ENCODE measurements around the gene ZNF486. TPM values are rescaled to one million over a fixed set of nuclear protein-coding genes. Genes with fewer than 3 reads are reported as not detected.
"Not testable (repeated sequence)": the region's sequence is repeated elsewhere in the genome, so short reads cannot be mapped to it uniquely, and the experiment has no call there.

ZNF486 gene
- 4.0 TPM in 2 replicates for total RNA-seq

DNA sequence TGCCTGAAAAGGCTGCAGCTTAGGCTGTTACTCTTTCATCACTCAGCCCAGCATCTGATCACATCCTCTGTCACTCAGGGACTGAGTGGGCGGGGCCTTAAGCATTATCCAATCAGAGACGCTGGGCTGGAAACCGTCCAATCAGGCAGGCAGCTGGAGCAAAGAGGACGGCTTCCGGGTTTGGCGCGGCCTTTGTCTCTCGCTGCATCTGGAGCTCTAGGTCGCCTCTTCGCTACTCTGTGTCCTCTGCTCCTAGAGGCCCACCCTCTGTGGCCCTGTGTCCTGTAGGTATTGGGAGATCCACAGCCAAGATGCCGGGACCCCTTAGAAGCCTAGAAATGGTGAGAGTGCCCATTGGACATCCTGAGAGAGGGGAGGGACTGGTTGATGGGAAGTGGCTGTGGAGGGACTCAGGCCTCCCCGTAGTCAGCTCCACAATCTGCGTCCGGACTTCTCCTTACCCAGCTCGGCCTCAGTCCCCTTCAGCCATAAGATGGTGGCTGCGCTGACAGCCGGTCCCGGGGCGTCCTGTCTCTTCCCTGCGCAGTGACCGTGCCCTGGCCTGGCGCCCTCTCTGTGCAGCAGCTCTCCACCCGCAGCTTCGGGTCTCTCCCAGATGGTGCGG, at the start of gene ZNF486:
Gene ZNF486 (plus strand): TSS at position 195 of the 625 bp plus-strand sequence. CDS start 117 bp downstream, at position 312.
- DNase-seq (ENCODE audit: low spot score): peak; percentile 81
- no peaks in the 10 kb centered on the region for H3K27me3 Mint-ChIP-seq (ENCODE audit: insufficient read depth)
- H3K9me3 Mint-ChIP-seq: peaks cover 51% of the 10 kb centered on the region
- H3K4me1 Mint-ChIP-seq (ENCODE audit: low read depth): peaks cover 8% of the 10 kb centered on the region
- intact Hi-C loops (cut with micrococcal nuclease): loop anchor here (2.0 to 10.0 kb wide), 2 partner anchors 72 to 502 kb away; partner anchors contain the start of genes ATP13A1 and ZNF101
- H3K4me3 Mint-ChIP-seq: peak within 1 kb of the TSS; percentile 95
- H3K36me3 Mint-ChIP-seq (ENCODE audit: low read depth): peaks cover 26% of the 10 kb centered on the region
- H3K27ac Mint-ChIP-seq: peak within 1 kb of the TSS; percentile 87

DNA sequence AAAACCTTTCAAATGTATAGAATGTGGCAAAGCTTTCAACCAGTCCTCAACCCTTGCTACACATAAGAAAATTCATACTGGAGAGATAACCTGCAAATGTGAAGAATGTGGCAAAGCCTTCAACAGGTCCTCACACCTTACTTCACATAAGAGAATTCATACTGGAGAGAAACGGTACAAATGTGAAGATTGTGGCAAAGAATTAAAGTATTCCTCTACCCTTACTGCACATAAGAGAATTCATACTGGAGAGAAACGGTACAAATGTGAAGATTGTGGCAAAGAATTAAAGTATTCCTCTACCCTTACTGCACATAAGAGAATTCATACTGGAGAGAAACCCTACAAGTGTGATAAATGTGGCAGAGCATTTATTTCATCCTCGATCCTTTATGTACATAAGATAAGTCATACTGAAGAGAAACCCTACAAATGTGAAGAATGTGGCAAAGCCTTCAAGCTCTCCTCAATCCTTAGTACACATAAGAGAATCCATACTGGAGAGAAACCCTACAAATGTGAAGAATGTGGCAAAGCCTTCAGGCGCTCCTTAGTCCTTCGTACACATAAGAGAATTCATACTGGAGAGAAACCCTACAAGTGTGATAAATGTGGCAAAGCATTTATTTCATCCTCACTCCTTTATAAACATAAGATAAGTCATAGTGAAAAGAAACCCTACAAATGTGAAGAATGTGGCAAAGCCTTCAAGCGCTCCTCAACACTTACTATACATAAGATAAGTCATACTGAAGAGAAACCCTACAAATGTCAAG, 48.8 kb upstream of the ZNF486 start:
- DNase-seq (ENCODE audit: low spot score); H3K4me3 Mint-ChIP-seq; H3K4me1 Mint-ChIP-seq (ENCODE audit: low read depth); H3K27me3 Mint-ChIP-seq (ENCODE audit: insufficient read depth); intact Hi-C loops (cut with micrococcal nuclease); H3K27ac Mint-ChIP-seq: not testable (repeated sequence)
- Mint-ChIP-seq H3K36me3 (ENCODE audit: low read depth) (peaks cover 11% of the 10 kb centered on the region), H3K9me3 (peaks cover 57% of the 10 kb centered on the region)

DNA sequence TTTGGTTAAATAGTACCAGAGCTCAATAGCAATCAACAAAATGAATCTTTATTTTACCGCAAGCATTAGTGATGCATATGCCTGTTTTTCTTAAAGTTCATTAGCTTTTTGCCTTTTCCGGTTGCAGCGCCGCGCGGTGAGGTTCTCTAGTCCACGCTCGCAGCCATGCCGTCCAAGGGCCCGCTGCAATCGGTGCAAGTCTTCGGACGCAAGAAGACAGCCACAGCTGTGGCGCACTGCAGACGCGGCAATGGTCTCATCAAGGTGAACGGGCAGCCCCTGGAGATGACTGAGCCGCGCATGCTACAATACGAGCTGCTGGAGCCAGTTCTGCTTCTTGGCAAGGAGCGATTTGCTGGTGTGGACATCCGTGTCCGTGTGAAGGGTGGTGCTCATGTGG, 42.1 kb upstream of the ZNF486 start:
- no peaks in the 10 kb centered on the region for H3K27me3 Mint-ChIP-seq (ENCODE audit: insufficient read depth)
- intact Hi-C loops (cut with micrococcal nuclease): no loop called here
- no peak for DNase-seq (ENCODE audit: low spot score)
- H3K9me3 Mint-ChIP-seq: peaks cover 40% of the 10 kb centered on the region
- H3K4me3 Mint-ChIP-seq: no peak overlapping the region
- H3K36me3 Mint-ChIP-seq (ENCODE audit: low read depth): peaks cover 9% of the 10 kb centered on the region
- no peaks in the 10 kb centered on the region for H3K4me1 Mint-ChIP-seq (ENCODE audit: low read depth)
- H3K27ac Mint-ChIP-seq: no peak overlapping the region

DNA sequence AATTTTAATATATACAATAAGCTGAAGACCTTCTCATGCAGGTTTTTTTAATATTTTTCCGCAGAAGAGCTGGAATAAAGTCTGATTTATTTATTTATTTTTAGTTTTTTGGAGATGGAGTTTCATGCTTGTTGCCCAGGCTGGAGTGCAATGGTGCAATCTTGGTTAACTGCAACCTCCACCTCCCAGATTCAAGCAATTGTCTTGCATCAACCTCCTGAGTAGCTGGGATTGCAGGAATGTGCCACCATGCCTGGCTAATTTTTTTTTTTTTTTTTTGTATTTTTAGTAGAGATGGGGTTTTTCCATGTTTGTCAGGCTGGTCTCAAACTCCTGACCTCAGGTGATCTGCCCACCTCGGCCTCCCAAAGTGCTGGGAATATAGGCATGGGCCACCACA, 34.1 kb upstream of the ZNF486 start:
- H3K36me3 Mint-ChIP-seq (ENCODE audit: low read depth); H3K4me1 Mint-ChIP-seq (ENCODE audit: low read depth); H3K27me3 Mint-ChIP-seq (ENCODE audit: insufficient read depth); DNase-seq (ENCODE audit: low spot score); H3K27ac Mint-ChIP-seq; intact Hi-C loops (cut with micrococcal nuclease); H3K4me3 Mint-ChIP-seq: not testable (repeated sequence)
- H3K9me3 Mint-ChIP-seq: peaks cover 29% of the 10 kb centered on the region

DNA sequence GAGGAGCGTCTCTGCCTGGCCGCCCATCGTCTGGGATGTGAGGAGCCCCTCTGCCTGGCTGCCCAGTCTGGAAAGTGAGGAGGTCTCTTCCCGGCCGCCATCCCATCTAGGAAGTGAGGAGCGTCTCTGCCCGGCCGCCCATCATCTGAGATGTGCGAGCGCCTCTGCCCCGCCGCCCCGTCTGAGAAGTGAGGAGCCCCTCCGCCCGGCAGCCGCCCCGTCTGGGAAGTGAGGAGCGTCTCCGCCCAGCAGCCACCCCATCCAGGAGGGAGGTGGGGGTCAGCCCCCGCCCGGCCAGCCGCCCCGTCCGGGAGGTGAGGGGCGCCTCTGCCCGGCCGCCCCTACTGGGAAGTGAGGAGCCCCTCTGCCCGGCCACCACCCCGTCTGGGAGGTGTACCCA, 29.3 kb upstream of the ZNF486 start:
- intact Hi-C loops (cut with micrococcal nuclease): not testable (repeated sequence)

DNA sequence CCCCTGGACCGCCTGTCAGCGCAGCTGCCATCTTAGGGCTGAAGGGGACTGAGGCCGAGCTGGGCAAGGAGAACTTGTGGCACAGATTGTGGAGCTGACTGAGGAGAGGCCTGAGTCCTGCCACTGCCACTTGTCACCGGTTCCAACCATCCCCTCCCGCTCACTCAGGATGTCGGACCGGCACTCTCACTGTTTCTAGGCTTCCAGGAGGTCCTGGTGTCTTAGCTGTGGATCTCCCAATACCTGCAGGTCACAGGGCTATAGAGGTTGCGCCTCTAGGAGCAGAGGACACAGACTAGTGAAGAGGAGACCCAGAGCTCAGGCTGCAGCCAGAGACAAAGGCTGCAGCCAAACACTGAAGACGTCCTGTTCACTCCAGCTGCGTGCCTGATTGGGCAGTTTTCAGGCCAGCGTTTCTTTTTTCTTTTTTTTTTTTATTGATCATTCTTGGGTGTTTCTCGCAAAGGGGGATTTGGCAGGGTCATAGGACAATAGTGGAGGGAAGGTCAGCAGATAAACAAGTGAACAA, 15.3 kb upstream of the ZNF486 start:
- Mint-ChIP-seq H3K4me3 (no peak overlapping the region), H3K9me3 (peaks cover 47% of the 10 kb centered on the region), H3K4me1 (ENCODE audit: low read depth) (no peaks in the 10 kb centered on the region), H3K27ac (no peak overlapping the region), H3K27me3 (ENCODE audit: insufficient read depth) (no peaks in the 10 kb centered on the region), H3K36me3 (ENCODE audit: low read depth) (no peaks in the 10 kb centered on the region)
- intact Hi-C loops (cut with micrococcal nuclease): no loop called here
- no peak for DNase-seq (ENCODE audit: low spot score)

More for the DNA sequence above, 29.3 kb upstream of the ZNF486 start:
- not testable (repeated sequence) for H3K27ac Mint-ChIP-seq; H3K27me3 Mint-ChIP-seq (ENCODE audit: insufficient read depth); H3K36me3 Mint-ChIP-seq (ENCODE audit: low read depth); H3K4me1 Mint-ChIP-seq (ENCODE audit: low read depth); DNase-seq (ENCODE audit: low spot score); H3K4me3 Mint-ChIP-seq
- H3K9me3 Mint-ChIP-seq: peaks cover 38% of the 10 kb centered on the region

DNA sequence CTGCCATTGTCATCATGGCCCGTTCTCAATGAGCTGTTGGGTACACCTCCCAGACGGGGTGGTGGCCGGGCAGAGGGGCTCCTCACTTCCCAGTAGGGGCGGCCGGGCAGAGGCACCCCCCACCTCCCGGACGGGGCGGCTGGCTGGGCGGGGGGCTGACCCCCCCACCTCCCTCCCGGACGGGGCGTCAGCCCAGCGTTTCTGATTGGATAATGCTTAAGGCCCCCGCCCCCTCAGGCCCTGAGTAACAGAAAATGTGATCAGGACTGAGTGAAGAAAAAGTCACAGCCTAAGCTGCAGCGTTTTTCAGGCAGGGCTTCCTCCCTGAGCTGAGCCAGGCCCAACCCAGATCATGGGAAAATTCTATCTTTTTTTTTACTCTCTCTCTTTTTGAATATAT, 14.5 kb upstream of the ZNF486 start:
- H3K27me3 Mint-ChIP-seq (ENCODE audit: insufficient read depth); H3K36me3 Mint-ChIP-seq (ENCODE audit: low read depth); H3K4me3 Mint-ChIP-seq; H3K27ac Mint-ChIP-seq; intact Hi-C loops (cut with micrococcal nuclease); H3K4me1 Mint-ChIP-seq (ENCODE audit: low read depth); DNase-seq (ENCODE audit: low spot score): not testable (repeated sequence)
- peaks cover 48% of the 10 kb centered on the region for H3K9me3 Mint-ChIP-seq

DNA sequence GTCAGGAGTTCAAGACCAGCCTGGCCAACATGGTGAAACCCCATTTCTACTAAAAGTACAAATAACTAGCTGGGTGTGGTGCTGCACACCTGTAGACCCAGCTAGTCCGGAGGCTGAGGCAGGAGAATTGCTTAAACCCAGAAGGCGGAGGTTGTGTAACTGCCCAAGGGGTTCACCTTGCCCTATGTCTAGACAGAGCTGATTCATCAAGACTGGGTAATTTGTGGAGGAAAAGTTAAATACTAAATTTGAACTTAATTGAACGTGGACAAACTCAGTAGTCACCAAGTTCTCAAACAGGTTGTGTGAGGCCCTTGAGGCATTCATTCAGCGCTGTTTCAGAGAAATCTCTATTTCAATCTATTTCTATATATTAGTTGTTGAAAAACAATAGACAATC, 13.7 kb upstream of the ZNF486 start:
- Mint-ChIP-seq H3K27me3 (ENCODE audit: insufficient read depth) (no peaks in the 10 kb centered on the region), H3K4me1 (ENCODE audit: low read depth) (no peaks in the 10 kb centered on the region), H3K27ac (no peak overlapping the region), H3K9me3 (peaks cover 48% of the 10 kb centered on the region), H3K36me3 (ENCODE audit: low read depth) (no peaks in the 10 kb centered on the region), H3K4me3 (no peak overlapping the region)
- DNase-seq (ENCODE audit: low spot score): no peak
- intact Hi-C loops (cut with micrococcal nuclease): no loop called here

DNA sequence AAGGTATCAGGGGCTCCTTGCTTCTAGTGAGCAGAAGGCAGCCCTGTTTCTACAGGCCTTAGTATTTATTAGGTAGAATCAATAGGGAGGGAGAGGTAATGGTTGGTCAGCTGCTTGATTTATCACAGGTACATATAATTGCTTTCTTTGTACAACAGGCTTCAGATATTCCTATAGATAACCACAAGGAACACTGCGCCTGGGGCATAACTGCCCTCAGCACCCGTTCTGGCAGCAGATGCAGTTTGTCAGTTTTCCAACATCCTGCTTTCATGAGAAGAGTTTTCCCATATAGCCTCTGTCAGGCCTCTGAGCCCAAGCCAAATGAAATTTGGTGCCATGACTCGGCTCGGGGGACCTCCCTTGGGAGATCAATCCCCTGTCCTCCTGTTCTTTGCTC, 12.4 kb upstream of the ZNF486 start:
- no peaks in the 10 kb centered on the region for H3K4me1 Mint-ChIP-seq (ENCODE audit: low read depth)
- no peak overlapping the region for H3K27ac Mint-ChIP-seq
- peaks cover 62% of the 10 kb centered on the region for H3K9me3 Mint-ChIP-seq
- peaks cover 2% of the 10 kb centered on the region for H3K36me3 Mint-ChIP-seq (ENCODE audit: low read depth)
- intact Hi-C loops (cut with micrococcal nuclease): no loop called here
- no peak for DNase-seq (ENCODE audit: low spot score)
- H3K27me3 Mint-ChIP-seq (ENCODE audit: insufficient read depth): no peaks in the 10 kb centered on the region
- H3K4me3 Mint-ChIP-seq: no peak overlapping the region

DNA sequence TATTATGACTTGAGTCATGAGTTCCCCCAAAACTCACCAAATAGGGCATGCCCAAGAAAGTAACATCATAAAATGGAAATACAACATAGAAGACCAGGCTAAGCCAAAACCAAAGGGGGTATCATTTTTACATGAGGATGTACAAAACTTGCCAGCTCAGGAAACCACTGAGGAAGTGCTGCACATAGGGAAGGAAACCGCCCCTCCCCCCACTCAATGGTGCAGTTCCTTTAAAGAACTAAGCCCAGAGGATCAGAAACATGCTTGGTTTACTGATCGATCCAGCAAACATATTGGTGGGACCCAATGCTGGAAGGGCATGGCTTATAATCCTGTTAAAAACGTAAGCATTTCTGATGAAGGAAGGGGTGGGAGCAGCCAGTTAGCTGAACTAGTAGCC, 4.2 kb upstream of the ZNF486 start:
- peaks cover 8% of the 10 kb centered on the region for H3K4me1 Mint-ChIP-seq (ENCODE audit: low read depth)
- H3K36me3 Mint-ChIP-seq (ENCODE audit: low read depth): peaks cover 7% of the 10 kb centered on the region
- no peak overlapping the region for H3K4me3 Mint-ChIP-seq
- H3K27me3 Mint-ChIP-seq (ENCODE audit: insufficient read depth): no peaks in the 10 kb centered on the region
- H3K9me3 Mint-ChIP-seq: peaks cover 59% of the 10 kb centered on the region
- DNase-seq (ENCODE audit: low spot score): no peak
- intact Hi-C loops (cut with micrococcal nuclease): loop anchor here (10.0 kb wide), 1 partner anchor 498 kb away; the partner anchor contains the start of genes ATP13A1 and ZNF101
- H3K27ac Mint-ChIP-seq: no peak overlapping the region

DNA sequence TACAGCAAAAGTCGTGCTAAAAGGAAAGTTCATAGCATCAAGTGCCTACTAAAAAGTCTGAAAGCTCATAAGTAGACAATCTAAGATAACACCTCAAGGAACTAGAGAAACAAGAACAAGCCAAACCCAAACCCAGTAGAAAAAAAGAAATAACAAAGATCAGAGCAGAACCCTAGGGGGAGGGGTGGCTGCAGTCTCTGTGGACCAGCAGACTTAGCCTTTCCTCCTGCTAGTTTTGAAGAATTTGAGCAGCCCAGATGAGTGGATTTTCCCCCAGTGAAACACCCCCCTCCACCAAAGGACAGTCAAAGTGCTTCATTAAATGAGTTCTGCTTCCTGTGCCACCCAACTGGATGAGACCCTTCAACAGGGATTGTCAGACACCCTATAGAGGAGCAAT, 2.6 kb upstream of the ZNF486 start:
- peaks cover 8% of the 10 kb centered on the region for H3K4me1 Mint-ChIP-seq (ENCODE audit: low read depth)
- H3K9me3 Mint-ChIP-seq: peaks cover 44% of the 10 kb centered on the region
- intact Hi-C loops (cut with micrococcal nuclease): loop anchor here (10.0 kb wide), 1 partner anchor 500 kb away; the partner anchor contains the start of genes ATP13A1 and ZNF101
- no peak overlapping the region for H3K4me3 Mint-ChIP-seq
- H3K27ac Mint-ChIP-seq: no peak overlapping the region
- H3K27me3 Mint-ChIP-seq (ENCODE audit: insufficient read depth): no peaks in the 10 kb centered on the region
- DNase-seq (ENCODE audit: low spot score): no peak
- peaks cover 7% of the 10 kb centered on the region for H3K36me3 Mint-ChIP-seq (ENCODE audit: low read depth)

DNA sequence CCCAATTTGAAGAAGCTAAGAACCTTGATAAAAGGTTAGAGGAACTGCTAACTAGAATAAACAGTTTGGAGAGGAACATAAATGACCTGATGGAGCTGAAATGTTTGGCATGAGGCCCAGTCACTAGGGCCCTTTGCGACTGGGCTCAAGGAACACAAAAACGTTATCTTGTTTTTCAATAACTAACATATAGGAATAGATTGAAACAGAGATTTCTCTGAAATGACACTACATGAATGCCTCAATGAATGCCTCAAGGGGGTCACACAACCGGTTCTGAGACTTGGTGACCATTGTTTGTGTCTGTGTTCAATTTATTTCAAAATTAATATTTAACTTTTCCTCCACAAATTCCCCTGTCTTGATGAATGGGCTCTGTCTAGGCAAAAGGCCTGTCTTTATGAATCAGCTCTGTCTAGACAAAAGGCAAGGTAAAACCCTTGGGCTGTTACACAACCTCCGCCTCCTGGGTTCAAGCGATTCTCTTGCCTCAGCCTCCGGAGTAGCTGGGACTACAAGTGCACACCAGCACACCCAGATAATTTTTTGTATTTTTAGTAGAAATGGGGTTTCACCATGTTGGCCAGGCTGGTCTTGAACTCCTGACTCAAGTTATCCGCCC, 932 bp upstream of the ZNF486 start:
- H3K27ac Mint-ChIP-seq: no peak overlapping the region
- H3K27me3 Mint-ChIP-seq (ENCODE audit: insufficient read depth): no peaks in the 10 kb centered on the region
- peaks cover 44% of the 10 kb centered on the region for H3K9me3 Mint-ChIP-seq
- DNase-seq (ENCODE audit: low spot score): no peak
- H3K36me3 Mint-ChIP-seq (ENCODE audit: low read depth): peaks cover 17% of the 10 kb centered on the region
- peaks cover 8% of the 10 kb centered on the region for H3K4me1 Mint-ChIP-seq (ENCODE audit: low read depth)
- intact Hi-C loops (cut with micrococcal nuclease): loop anchor here (2.0 to 10.0 kb wide), 2 partner anchors 73 to 501 kb away; partner anchors contain the start of genes ATP13A1 and ZNF101
- H3K4me3 Mint-ChIP-seq: no peak overlapping the region
